Measurements from ENCODE around the gene CDKN3.
"Not testable (repeated sequence)": the region's sequence is repeated elsewhere in the genome, so short reads cannot be mapped to it uniquely, and the experiment has no call there.

CDKN3 gene

GRCh38 chr14:54457609-54457996 lies 60.8 kb downstream of the CDKN3 start:
- TF ChIP-seq, protein P1, sequence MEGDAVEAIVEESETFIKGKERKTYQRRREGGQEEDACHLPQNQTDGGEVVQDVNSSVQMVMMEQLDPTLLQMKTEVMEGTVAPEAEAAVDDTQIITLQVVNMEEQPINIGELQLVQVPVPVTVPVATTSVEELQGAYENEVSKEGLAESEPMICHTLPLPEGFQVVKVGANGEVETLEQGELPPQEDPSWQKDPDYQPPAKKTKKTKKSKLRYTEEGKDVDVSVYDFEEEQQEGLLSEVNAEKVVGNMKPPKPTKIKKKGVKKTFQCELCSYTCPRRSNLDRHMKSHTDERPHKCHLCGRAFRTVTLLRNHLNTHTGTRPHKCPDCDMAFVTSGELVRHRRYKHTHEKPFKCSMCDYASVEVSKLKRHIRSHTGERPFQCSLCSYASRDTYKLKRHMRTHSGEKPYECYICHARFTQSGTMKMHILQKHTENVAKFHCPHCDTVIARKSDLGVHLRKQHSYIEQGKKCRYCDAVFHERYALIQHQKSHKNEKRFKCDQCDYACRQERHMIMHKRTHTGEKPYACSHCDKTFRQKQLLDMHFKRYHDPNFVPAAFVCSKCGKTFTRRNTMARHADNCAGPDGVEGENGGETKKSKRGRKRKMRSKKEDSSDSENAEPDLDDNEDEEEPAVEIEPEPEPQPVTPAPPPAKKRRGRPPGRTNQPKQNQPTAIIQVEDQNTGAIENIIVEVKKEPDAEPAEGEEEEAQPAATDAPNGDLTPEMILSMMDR (IDR thresholded peaks at IDR 0.05; ENCODE audit: insufficient read depth, missing control alignments) = no peak
- FAIRE-seq = no peak
- DNase-seq (ENCODE audit: insufficient read length, low spot score) = no peak

DNA sequence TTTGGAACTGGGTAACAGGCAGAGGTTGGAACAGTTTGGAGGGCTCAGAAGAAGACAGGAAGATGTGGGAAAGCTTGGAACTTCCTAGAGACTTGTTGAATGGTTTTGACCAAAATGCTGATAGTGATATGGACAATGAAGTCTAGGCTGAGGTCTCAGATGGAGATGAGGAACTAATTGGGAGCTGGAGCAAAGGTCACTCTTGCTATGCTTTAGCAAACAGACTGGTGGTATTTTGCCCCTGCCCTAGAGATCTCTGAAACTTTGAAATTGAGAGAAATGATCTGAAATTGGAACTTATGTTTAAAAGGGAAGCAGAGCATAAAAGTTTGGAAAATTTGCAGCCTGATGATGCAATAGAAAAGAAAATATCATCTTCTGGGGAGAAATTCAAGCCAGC lies 61.7 kb downstream of the CDKN3 start:
- FAIRE-seq = not testable (repeated sequence)

GRCh38 chr14:54459106-54459505 lies 62.3 kb downstream of the CDKN3 start:
- DNase-seq (ENCODE audit: insufficient read length, low spot score) (no peak), FAIRE-seq (no peak)
- TF ChIP-seq, protein P1 (IDR thresholded peaks at IDR 0.05; ENCODE audit: insufficient read depth, missing control alignments) = no peak

More for the DNA sequence above, 61.7 kb downstream of the CDKN3 start:
- not testable (repeated sequence) for DNase-seq (ENCODE audit: insufficient read length, low spot score)

DNA sequence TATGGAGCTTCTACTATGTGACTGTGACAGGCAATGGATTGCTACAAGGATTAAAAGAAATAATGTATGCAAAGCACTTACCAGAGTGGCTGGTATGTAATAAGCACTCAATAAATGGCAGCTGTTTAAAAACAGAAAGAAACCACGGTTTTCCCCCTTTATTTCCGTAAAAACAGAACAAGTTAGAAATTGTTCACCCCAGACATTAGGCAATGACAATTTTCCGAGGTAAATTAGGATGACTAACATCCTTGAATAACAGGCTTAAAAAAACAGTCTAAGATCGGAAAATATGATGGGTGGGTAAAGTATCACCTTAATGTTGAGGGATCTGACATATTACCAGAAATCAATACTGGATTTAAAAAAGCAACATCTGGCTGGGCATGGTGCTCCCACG lies 65.2 kb downstream of the CDKN3 start:
- TF ChIP-seq, protein P1 (IDR thresholded peaks at IDR 0.05; ENCODE audit: insufficient read depth, missing control alignments) = no peak
- FAIRE-seq = no peak
- DNase-seq (ENCODE audit: insufficient read length, low spot score) = no peak

GRCh38 chr14:54465654-54466053 lies 68.8 kb downstream of the CDKN3 start:
- DNase-seq (ENCODE audit: insufficient read length, low spot score) = peak; percentile 32
- TF ChIP-seq, protein P1 (IDR thresholded peaks at IDR 0.05; ENCODE audit: insufficient read depth, missing control alignments) = no peak
- peak; percentile 72 for FAIRE-seq

GRCh38 chr14:54467280-54467679 lies 70.5 kb downstream of the CDKN3 start:
- TF ChIP-seq, protein P1 (IDR thresholded peaks at IDR 0.05; ENCODE audit: insufficient read depth, missing control alignments) = no peak
- no peak for FAIRE-seq
- no peak for DNase-seq (ENCODE audit: insufficient read length, low spot score)
